GM23338 (cell line): ENCODE data around the gene SLC23A1. TPM values are rescaled to one million over a fixed set of nuclear protein-coding genes. Genes with fewer than 3 reads are reported as not detected.

ENCODE experiments used
- ATAC-seq: fragments of 200-7000 bp; cut with Tn5 transposase; 3 replicates; pipeline ENCODE4 v1.9.1; 2020
- DNase-seq: peaks from one replicate; pipeline ENCODE4 v3.0.0-alpha.2; 2015; ENCODE audit warnings: low spot score
- H2AFZ ChIP-seq: fragments of 200-600 bp; sonication (generic); 2 replicates; pipeline ENCODE4 v1.8.0; 2016; ENCODE audit warnings: antibody characterized with exemption, mild to moderate bottlenecking, moderate library complexity
- H3F3A ChIP-seq: fragments of 200-600 bp; sonication (generic); replicated peaks from 2 replicates; pipeline ENCODE4 v1.8.0; 2017; ENCODE audit warnings: antibody characterized with exemption, mixed run types, low read depth
- H3K27ac ChIP-seq: fragments of 200-600 bp; sonication (generic); 2 replicates; pipeline ENCODE4 v1.6.1; 2016; ENCODE audit warnings: low read depth
- H3K27me3 ChIP-seq: fragments of 200-600 bp; sonication (generic); 2 replicates; pipeline ENCODE4 v1.8.0; 2016; ENCODE audit warnings: mild to moderate bottlenecking, mixed run types, moderate library complexity; ENCODE audit not compliant: insufficient read depth
- H3K36me3 ChIP-seq: fragments of 200-600 bp; sonication (generic); 2 replicates; pipeline ENCODE4 v1.8.0; 2016; ENCODE audit warnings: mild to moderate bottlenecking; ENCODE audit not compliant: insufficient read depth
- H3K4me1 ChIP-seq: fragments of 200-600 bp; sonication (generic); 2 replicates; pipeline ENCODE4 v1.8.0; 2016; ENCODE audit warnings: mild to moderate bottlenecking, moderate library complexity; ENCODE audit not compliant: insufficient read depth
- H3K4me2 ChIP-seq: fragments of 200-600 bp; sonication (generic); 2 replicates; pipeline ENCODE4 v1.7.1; 2017; ENCODE audit warnings: mixed run types
- H3K4me3 ChIP-seq: fragments of 200-600 bp; sonication (generic); 2 replicates; pipeline ENCODE4 v1.6.1; 2016; ENCODE audit warnings: mixed run types
- H3K79me2 ChIP-seq: fragments of 200-600 bp; sonication (generic); replicated peaks from 2 replicates; pipeline ENCODE4 v1.8.0; 2017; ENCODE audit warnings: mild to moderate bottlenecking; ENCODE audit not compliant: insufficient read depth
- H3K9me2 ChIP-seq: fragments of 200-600 bp; sonication (generic); 2 replicates; pipeline ENCODE4 v1.8.0; 2017; ENCODE audit not compliant: insufficient read depth
- H4K20me1 ChIP-seq: fragments of 200-600 bp; sonication (generic); replicated peaks from 2 replicates; pipeline ENCODE4 v1.8.0; 2017; ENCODE audit warnings: mild to moderate bottlenecking; ENCODE audit not compliant: insufficient read depth
- H3K27ac Mint-ChIP-seq: 2 replicates; pipeline ENCODE4 v1.8.0; 2020; ENCODE audit warnings: inconsistent platforms, mild to moderate bottlenecking, moderate library complexity, mixed read lengths
- H3K27me3 Mint-ChIP-seq: 3 replicates; pipeline ENCODE4 v1.8.0; 2022; ENCODE audit warnings: low read depth, mild to moderate bottlenecking, moderate library complexity, mixed read lengths, inconsistent platforms; ENCODE audit not compliant: insufficient read depth, poor library complexity
- H3K36me3 Mint-ChIP-seq: 3 replicates; pipeline ENCODE4 v1.8.0; 2021; ENCODE audit warnings: low read depth, mild to moderate bottlenecking, inconsistent platforms, moderate library complexity, mixed read lengths
- H3K4me1 Mint-ChIP-seq: 3 replicates; pipeline ENCODE4 v1.8.0; 2020; ENCODE audit warnings: mild to moderate bottlenecking, inconsistent platforms, mixed read lengths
- H3K4me3 Mint-ChIP-seq: 3 replicates; pipeline ENCODE4 v1.8.0; 2021; ENCODE audit warnings: moderate library complexity, mild to moderate bottlenecking, inconsistent platforms, mixed read lengths
- H3K9me3 Mint-ChIP-seq: 3 replicates; pipeline ENCODE4 v1.8.0; 2020; ENCODE audit warnings: moderate library complexity, mild to moderate bottlenecking, inconsistent platforms, mixed read lengths
- CREB1 ChIP-seq: fragments of 250-450 bp; sonication (Bioruptor Pico); IDR thresholded peaks from 2 replicates; pipeline ENCODE4 v1.5.0; 2020; ENCODE audit warnings: low read depth, mild to moderate bottlenecking, moderate library complexity
- EZH2 ChIP-seq: fragments of 200-600 bp; sonication (generic); IDR thresholded peaks from one replicate; pipeline ENCODE4 v1.8.0; 2017; ENCODE audit warnings: antibody characterized with exemption, mild to moderate bottlenecking, low read depth; ENCODE audit not compliant: unreplicated experiment
- EZH2phosphoT487 ChIP-seq: fragments of 200-600 bp; sonication (generic); IDR thresholded peaks from one replicate; pipeline ENCODE4 v1.8.1; 2018; ENCODE audit warnings: antibody characterized with exemption; ENCODE audit not compliant: unreplicated experiment
- JUNB ChIP-seq: IDR thresholded peaks from one replicate; pipeline ENCODE4 v1.6.1; 2016; ENCODE audit warnings: antibody characterized with exemption; ENCODE audit not compliant: unreplicated experiment
- NANOG ChIP-seq: IDR thresholded peaks from 2 replicates; pipeline ENCODE4 v1.6.1; 2016; ENCODE audit warnings: antibody characterized with exemption, borderline replicate concordance
- POLR2AphosphoS5 ChIP-seq: IDR thresholded peaks from 2 replicates; pipeline ENCODE4 v1.6.1; 2016; ENCODE audit warnings: antibody characterized with exemption, low read depth
- STAT1 ChIP-seq: IDR thresholded peaks from one replicate; pipeline ENCODE4 v1.6.1; 2016; ENCODE audit warnings: antibody characterized with exemption; ENCODE audit not compliant: unreplicated experiment
- ZNF114 ChIP-seq: fragments of 250-450 bp; sonication (Bioruptor Pico); IDR thresholded peaks from 2 replicates; pipeline ENCODE4 v1.5.0; 2020; ENCODE audit warnings: mild to moderate bottlenecking, moderate library complexity
- polyA plus RNA-seq: library from polyadenylated mRNA; unstranded; fragments of >200 nt; fragmentation: Nextera tagmentation; extraction: Ambion mirVana; gene quantifications from 2 replicates; pipeline ENCODE4 v1.2.1, GENCODE V29; 2016
- total RNA-seq: library from RNA; depleted of rRNA; stranded (reverse); fragments of >200 nt; shearing (Covaris generic); gene quantifications from 2 replicates; pipeline ENCODE4 v1.2.3, GENCODE V29; 2014
- TF ChIP-seq, protein P1 (sequence below): IDR thresholded peaks from 2 replicates; pipeline ENCODE4 v1.6.1; 2016; ENCODE audit warnings: antibody characterized with exemption
- TF ChIP-seq, protein P2 (sequence below): IDR thresholded peaks from one replicate; pipeline ENCODE4 v1.6.1; 2018; ENCODE audit warnings: antibody characterized with exemption; ENCODE audit not compliant: unreplicated experiment

Gene SLC23A1
- total and polyA plus RNA-seq, 2 experiments from 2014 or later = 0.29 TPM; not detected in 1

DNA sequence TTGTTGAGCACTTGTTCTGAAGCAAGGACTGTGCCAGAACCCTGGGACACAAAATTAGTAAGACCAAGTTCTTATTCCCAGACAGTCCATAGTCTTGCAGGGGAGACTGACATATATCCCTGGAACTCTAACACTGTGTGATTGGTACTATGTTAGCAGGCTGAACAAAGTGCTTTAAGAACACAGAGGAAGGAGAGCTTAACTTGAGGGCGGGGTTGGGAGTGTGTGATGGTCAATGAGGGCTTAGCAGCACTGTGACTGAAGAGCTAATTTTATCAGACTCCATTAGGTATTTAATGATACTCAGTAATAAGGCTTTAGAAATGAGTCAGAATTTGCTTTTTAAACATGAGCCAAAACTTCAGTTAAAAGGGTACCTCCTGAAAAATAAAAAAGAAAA, 35.7 kb upstream of the SLC23A1 start:
- no peak for ATAC-seq
- no peak overlapping the region for H3K4me2 ChIP-seq
- TF ChIP-seq EZH2phosphoT487 = no peak
- no peak for TF ChIP-seq EZH2
- no peak for TF ChIP-seq POLR2AphosphoS5
- TF ChIP-seq, protein P1, sequence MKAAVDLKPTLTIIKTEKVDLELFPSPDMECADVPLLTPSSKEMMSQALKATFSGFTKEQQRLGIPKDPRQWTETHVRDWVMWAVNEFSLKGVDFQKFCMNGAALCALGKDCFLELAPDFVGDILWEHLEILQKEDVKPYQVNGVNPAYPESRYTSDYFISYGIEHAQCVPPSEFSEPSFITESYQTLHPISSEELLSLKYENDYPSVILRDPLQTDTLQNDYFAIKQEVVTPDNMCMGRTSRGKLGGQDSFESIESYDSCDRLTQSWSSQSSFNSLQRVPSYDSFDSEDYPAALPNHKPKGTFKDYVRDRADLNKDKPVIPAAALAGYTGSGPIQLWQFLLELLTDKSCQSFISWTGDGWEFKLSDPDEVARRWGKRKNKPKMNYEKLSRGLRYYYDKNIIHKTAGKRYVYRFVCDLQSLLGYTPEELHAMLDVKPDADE = no peak
- no peak for TF ChIP-seq NANOG
- H3K4me3 ChIP-seq = no peak overlapping the region
- no peaks in the 10 kb centered on the region for H3K9me2 ChIP-seq
- Mint-ChIP-seq H3K4me3 (no peak overlapping the region), H3K36me3 (peaks cover 25% of the 10 kb centered on the region; the same call in 2 of the 3 replicates), H3K27me3 (peaks cover 2% of the 10 kb centered on the region), H3K4me1 (peaks cover 15% of the 10 kb centered on the region), H3K27ac (no peak overlapping the region), H3K9me3 (no peaks in the 10 kb centered on the region)
- no peak for DNase-seq
- H3K4me1 ChIP-seq = no peaks in the 10 kb centered on the region
- no peaks in the 10 kb centered on the region for H3K27me3 ChIP-seq
- no peak overlapping the region for H2AFZ ChIP-seq
- peaks cover 3% of the 10 kb centered on the region; the same call in 1 of the 2 replicates for H3F3A ChIP-seq
- H3K27ac ChIP-seq = no peak overlapping the region
- H3K79me2 ChIP-seq = no peaks in the 10 kb centered on the region
- peaks cover 4% of the 10 kb centered on the region; the same call in 1 of the 2 replicates for H3K36me3 ChIP-seq
- no peaks in the 10 kb centered on the region for H4K20me1 ChIP-seq

DNA sequence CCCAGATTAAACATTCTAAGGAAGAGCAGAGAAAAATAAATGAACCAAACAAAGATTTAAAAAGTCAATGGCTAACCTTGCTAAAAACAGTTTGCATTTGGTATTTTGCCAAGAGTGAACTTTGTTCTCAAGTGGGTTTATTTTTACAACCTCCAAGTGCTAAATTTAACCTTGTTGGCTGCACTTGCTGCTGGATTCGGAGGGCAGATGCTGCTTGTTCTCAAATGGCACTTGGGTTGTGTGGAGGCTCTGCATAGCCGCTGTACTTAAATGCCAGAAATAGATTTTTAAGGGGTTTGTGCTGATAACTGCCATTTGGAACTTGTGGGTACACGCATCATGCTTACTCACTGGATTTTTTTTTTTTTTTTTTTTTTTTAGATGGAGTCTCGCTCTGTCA, 34.1 kb upstream of the SLC23A1 start:
- Mint-ChIP-seq H3K27ac (no peak overlapping the region), H3K4me3 (no peak overlapping the region), H3K27me3 (no peaks in the 10 kb centered on the region), H3K4me1 (peaks cover 15% of the 10 kb centered on the region), H3K9me3 (no peaks in the 10 kb centered on the region), H3K36me3 (peaks cover 17% of the 10 kb centered on the region)
- no peaks in the 10 kb centered on the region for H3K9me2 ChIP-seq
- ATAC-seq = no peak
- peaks cover 3% of the 10 kb centered on the region; the same call in 1 of the 2 replicates for H3F3A ChIP-seq
- DNase-seq = no peak
- no peak overlapping the region for H3K4me3 ChIP-seq
- H3K27ac ChIP-seq = no peak overlapping the region
- TF ChIP-seq EZH2phosphoT487 (no peak), NANOG (no peak), JUNB (no peak), STAT1 (no peak), ZNF114 (CRISPR knock-in tag) (no peak), POLR2AphosphoS5 (no peak), CREB1 (no peak)
- TF ChIP-seq, protein P2, sequence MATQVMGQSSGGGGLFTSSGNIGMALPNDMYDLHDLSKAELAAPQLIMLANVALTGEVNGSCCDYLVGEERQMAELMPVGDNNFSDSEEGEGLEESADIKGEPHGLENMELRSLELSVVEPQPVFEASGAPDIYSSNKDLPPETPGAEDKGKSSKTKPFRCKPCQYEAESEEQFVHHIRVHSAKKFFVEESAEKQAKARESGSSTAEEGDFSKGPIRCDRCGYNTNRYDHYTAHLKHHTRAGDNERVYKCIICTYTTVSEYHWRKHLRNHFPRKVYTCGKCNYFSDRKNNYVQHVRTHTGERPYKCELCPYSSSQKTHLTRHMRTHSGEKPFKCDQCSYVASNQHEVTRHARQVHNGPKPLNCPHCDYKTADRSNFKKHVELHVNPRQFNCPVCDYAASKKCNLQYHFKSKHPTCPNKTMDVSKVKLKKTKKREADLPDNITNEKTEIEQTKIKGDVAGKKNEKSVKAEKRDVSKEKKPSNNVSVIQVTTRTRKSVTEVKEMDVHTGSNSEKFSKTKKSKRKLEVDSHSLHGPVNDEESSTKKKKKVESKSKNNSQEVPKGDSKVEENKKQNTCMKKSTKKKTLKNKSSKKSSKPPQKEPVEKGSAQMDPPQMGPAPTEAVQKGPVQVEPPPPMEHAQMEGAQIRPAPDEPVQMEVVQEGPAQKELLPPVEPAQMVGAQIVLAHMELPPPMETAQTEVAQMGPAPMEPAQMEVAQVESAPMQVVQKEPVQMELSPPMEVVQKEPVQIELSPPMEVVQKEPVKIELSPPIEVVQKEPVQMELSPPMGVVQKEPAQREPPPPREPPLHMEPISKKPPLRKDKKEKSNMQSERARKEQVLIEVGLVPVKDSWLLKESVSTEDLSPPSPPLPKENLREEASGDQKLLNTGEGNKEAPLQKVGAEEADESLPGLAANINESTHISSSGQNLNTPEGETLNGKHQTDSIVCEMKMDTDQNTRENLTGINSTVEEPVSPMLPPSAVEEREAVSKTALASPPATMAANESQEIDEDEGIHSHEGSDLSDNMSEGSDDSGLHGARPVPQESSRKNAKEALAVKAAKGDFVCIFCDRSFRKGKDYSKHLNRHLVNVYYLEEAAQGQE = no peak
- TF ChIP-seq, protein P1 = no peak
- H3K79me2 ChIP-seq = no peaks in the 10 kb centered on the region
- no peak overlapping the region for H2AFZ ChIP-seq
- peaks cover 4% of the 10 kb centered on the region; the same call in 1 of the 2 replicates for H3K36me3 ChIP-seq
- H3K4me2 ChIP-seq = no peak overlapping the region
- H3K27me3 ChIP-seq = no peaks in the 10 kb centered on the region
- no peaks in the 10 kb centered on the region for H3K4me1 ChIP-seq
- no peaks in the 10 kb centered on the region for H4K20me1 ChIP-seq
